Measurements from ENCODE around the gene CDC25B. TPM values are rescaled to one million over a fixed set of nuclear protein-coding genes. Genes with fewer than 3 reads are reported as not detected.
A peak's percentile ranks its signal among the peaks of the same experiment; 100 is the strongest.

The CDC25B gene
- total and polyA plus RNA-seq, 2 donors from 2014 or later, result 24.1 to 40.3 TPM

- DNase-seq, result no peak
- TF ChIP-seq, protein P1, sequence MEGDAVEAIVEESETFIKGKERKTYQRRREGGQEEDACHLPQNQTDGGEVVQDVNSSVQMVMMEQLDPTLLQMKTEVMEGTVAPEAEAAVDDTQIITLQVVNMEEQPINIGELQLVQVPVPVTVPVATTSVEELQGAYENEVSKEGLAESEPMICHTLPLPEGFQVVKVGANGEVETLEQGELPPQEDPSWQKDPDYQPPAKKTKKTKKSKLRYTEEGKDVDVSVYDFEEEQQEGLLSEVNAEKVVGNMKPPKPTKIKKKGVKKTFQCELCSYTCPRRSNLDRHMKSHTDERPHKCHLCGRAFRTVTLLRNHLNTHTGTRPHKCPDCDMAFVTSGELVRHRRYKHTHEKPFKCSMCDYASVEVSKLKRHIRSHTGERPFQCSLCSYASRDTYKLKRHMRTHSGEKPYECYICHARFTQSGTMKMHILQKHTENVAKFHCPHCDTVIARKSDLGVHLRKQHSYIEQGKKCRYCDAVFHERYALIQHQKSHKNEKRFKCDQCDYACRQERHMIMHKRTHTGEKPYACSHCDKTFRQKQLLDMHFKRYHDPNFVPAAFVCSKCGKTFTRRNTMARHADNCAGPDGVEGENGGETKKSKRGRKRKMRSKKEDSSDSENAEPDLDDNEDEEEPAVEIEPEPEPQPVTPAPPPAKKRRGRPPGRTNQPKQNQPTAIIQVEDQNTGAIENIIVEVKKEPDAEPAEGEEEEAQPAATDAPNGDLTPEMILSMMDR (IDR thresholded peaks at IDR 0.05; ENCODE audit: borderline replicate concordance, extremely low read depth, insufficient read depth), result no peak
- no peak for FAIRE-seq
- intact Hi-C loops (cut with DNase I), result no loop called here
- Histone ChIP-seq H3K27me3 (ENCODE audit: control insufficient read depth, insufficient read depth, low read length) (no peaks in the 10 kb centered on the region), H3K36me3 (ENCODE audit: control insufficient read depth in 2 of 3, insufficient read depth in 3 of 3, low read length in 3 of 3) (no peaks in the 10 kb centered on the region), H3K4me1 (ENCODE audit: control insufficient read depth in 2 of 3, insufficient read depth in 2 of 3, low read depth in 1 of 3, low read length in 3 of 3) (peaks cover 0 to 8% (median 0%) of the 10 kb centered on the region in 3 donors), H3K9me3 (ENCODE audit: control insufficient read depth in 2 of 3, insufficient read depth in 1 of 3, low read length in 3 of 3) (no peaks in the 10 kb centered on the region), H3K4me3 (ENCODE audit: low read length in 3 of 3) (peak overlapping the region; percentile 44 to 96 (median 79)), H3K27ac (ENCODE audit: low read depth in 2 of 2, low read length in 2 of 2) (peak overlapping the region; percentile 91 to 95), H3K9ac (ENCODE audit: low read length in 3 of 3) (peak overlapping the region; percentile 20 to 96 (median 94))
Observed at GRCh38 chr20:3847429-3847940, 51.4 kb downstream of the CDC25B start.

- TF ChIP-seq, protein P1 (IDR thresholded peaks at IDR 0.05; ENCODE audit: borderline replicate concordance, extremely low read depth, insufficient read depth), result no peak
- Histone ChIP-seq H3K36me3 (ENCODE audit: control insufficient read depth in 2 of 3, insufficient read depth in 3 of 3, low read length in 3 of 3) (no peaks in the 10 kb centered on the region), H3K4me3 (ENCODE audit: low read length in 3 of 3) (no peak overlapping the region), H3K9ac (ENCODE audit: low read length in 3 of 3) (peak overlapping the region in 1 of 3 donors; percentile 46), H3K4me1 (ENCODE audit: control insufficient read depth in 2 of 3, insufficient read depth in 2 of 3, low read depth in 1 of 3, low read length in 3 of 3) (peaks cover 0 to 8% (median 0%) of the 10 kb centered on the region in 3 donors), H3K27me3 (ENCODE audit: control insufficient read depth, insufficient read depth, low read length) (no peaks in the 10 kb centered on the region), H3K27ac (ENCODE audit: low read depth in 2 of 2, low read length in 2 of 2) (no peak overlapping the region), H3K9me3 (ENCODE audit: control insufficient read depth in 2 of 3, insufficient read depth in 1 of 3, low read length in 3 of 3) (no peaks in the 10 kb centered on the region)
- intact Hi-C loops (cut with DNase I), result no loop called here
- no peak for FAIRE-seq
- no peak for DNase-seq
Observed at GRCh38 chr20:3848565-3848964, 52.5 kb downstream of the CDC25B start.

DNA sequence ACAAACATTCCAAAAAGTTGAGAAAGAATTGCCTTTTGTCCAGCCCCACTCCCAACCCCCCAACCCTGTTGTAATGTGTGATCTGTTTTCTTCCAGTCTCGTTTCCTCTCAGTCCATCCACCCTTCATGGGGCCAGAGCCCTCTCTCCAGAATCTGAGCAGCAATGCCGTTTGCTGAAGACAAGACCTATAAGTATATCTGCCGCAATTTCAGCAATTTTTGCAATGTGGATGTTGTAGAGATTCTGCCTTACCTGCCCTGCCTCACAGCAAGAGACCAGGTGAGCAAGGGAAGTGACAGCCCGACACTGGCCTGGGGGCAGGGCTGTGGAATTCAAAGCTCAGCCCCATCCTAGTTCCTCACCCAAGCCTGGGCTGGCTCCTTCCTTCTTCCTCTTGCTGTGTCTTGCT is 58.4 kb downstream of the CDC25B start:
- FAIRE-seq (no peak), DNase-seq (no peak)
- H3K27me3 ChIP-seq (ENCODE audit: control insufficient read depth, insufficient read depth, low read length), result no peaks in the 10 kb centered on the region
- no peak overlapping the region for H3K9ac ChIP-seq (ENCODE audit: low read length in 3 of 3)
- H3K36me3 ChIP-seq (ENCODE audit: control insufficient read depth in 2 of 3, insufficient read depth in 3 of 3, low read length in 3 of 3), result peaks cover 0 to 16% (median 13%) of the 10 kb centered on the region in 3 donors
- H3K27ac ChIP-seq (ENCODE audit: low read depth in 2 of 2, low read length in 2 of 2), result no peak overlapping the region
- TF ChIP-seq, protein P1 (IDR thresholded peaks at IDR 0.05; ENCODE audit: borderline replicate concordance, extremely low read depth, insufficient read depth), result no peak
- no peak overlapping the region for H3K4me3 ChIP-seq (ENCODE audit: low read length in 3 of 3)
- H3K9me3 ChIP-seq (ENCODE audit: control insufficient read depth in 2 of 3, insufficient read depth in 1 of 3, low read length in 3 of 3), result no peaks in the 10 kb centered on the region
- intact Hi-C loops (cut with DNase I), result no loop called here
- no peaks in the 10 kb centered on the region for H3K4me1 ChIP-seq (ENCODE audit: control insufficient read depth in 2 of 3, insufficient read depth in 2 of 3, low read depth in 1 of 3, low read length in 3 of 3)

Other genes starting within 250 kb of the CDC25B start
- gene GFRA4, start 132.9 kb upstream of the CDC25B start, total RNA-seq, result not detected
- 0.56 TPM for gene GFRA4, start 132.9 kb upstream of the CDC25B start, polyA plus RNA-seq (ENCODE audit: insufficient read depth, low read depth, low replicate concordance)
- gene ADAM33, start 114.3 kb upstream of the CDC25B start, total RNA-seq, result 4.3 TPM
- 4.1 TPM for gene ADAM33, start 114.3 kb upstream of the CDC25B start, polyA plus RNA-seq (ENCODE audit: insufficient read depth, low read depth, low replicate concordance)
- 20.2 TPM for gene SIGLEC1, start 83.7 kb upstream of the CDC25B start, total RNA-seq
- 2.4 TPM for gene SIGLEC1, start 83.7 kb upstream of the CDC25B start, polyA plus RNA-seq (ENCODE audit: insufficient read depth, low read depth, low replicate concordance)
- gene HSPA12B, start 63.6 kb upstream of the CDC25B start, total RNA-seq, result 18.9 TPM
- 8.7 TPM for gene HSPA12B, start 63.6 kb upstream of the CDC25B start, polyA plus RNA-seq (ENCODE audit: insufficient read depth, low read depth, low replicate concordance)
- 26.3 TPM for gene ADISSP, start 28.6 kb upstream of the CDC25B start, total RNA-seq
- gene ADISSP, start 28.6 kb upstream of the CDC25B start, polyA plus RNA-seq (ENCODE audit: insufficient read depth, low read depth, low replicate concordance), result 31.8 TPM
- gene SPEF1, start 14.9 kb upstream of the CDC25B start, total RNA-seq, result 3.4 TPM
- gene SPEF1, start 14.9 kb upstream of the CDC25B start, polyA plus RNA-seq (ENCODE audit: insufficient read depth, low read depth, low replicate concordance), result 3.8 TPM
- gene CENPB, start 9.6 kb upstream of the CDC25B start, total RNA-seq, result 99.8 TPM
- 56.2 TPM for gene CENPB, start 9.6 kb upstream of the CDC25B start, polyA plus RNA-seq (ENCODE audit: insufficient read depth, low read depth, low replicate concordance)
- gene AP5S1, start 24.2 kb downstream of the CDC25B start, total RNA-seq, result 19.5 TPM
- 16.0 TPM for gene AP5S1, start 24.2 kb downstream of the CDC25B start, polyA plus RNA-seq (ENCODE audit: insufficient read depth, low read depth, low replicate concordance)
- 46.8 TPM for gene MAVS, start 50.5 kb downstream of the CDC25B start, total RNA-seq
- 10.0 TPM for gene MAVS, start 50.5 kb downstream of the CDC25B start, polyA plus RNA-seq (ENCODE audit: insufficient read depth, low read depth, low replicate concordance)
- 44.9 TPM for gene PANK2, start 93.1 kb downstream of the CDC25B start, total RNA-seq
- 26.8 TPM for gene PANK2, start 93.1 kb downstream of the CDC25B start, polyA plus RNA-seq (ENCODE audit: insufficient read depth, low read depth, low replicate concordance)
- gene RNF24, start 219.2 kb downstream of the CDC25B start, total RNA-seq, result 30.9 TPM
- gene RNF24, start 219.2 kb downstream of the CDC25B start, polyA plus RNA-seq (ENCODE audit: insufficient read depth, low read depth, low replicate concordance), result 4.5 TPM

All from kidney (tissue), 14 donors.